OCI-LY3 (cell line): ENCODE measurements around the gene ZKSCAN4.
A peak's percentile ranks its signal among the peaks of the same experiment; 100 is the strongest.

ENCODE experiments used
- H2AFZ ChIP-seq: fragments of 200-600, 300-600 bp; shearing (Covaris generic); 2 replicates; pipeline ENCODE4 v1.6.0; 2014; ENCODE audit warnings: antibody characterized with exemption, low read depth, low read length
- H3K27ac ChIP-seq: fragments of 200-600, 300-600 bp; sonication (generic); 2 replicates; pipeline ENCODE4 v1.5.1; 2014; ENCODE audit warnings: mild to moderate bottlenecking, low read length, moderate library complexity, mixed read lengths
- H3K27me3 ChIP-seq: fragments of 200-600, 300-600 bp; sonication (generic); 2 replicates; pipeline ENCODE4 v1.6.1; 2014; ENCODE audit warnings: low read depth, low read length, mixed read lengths
- H3K36me3 ChIP-seq: fragments of 200-600, 300-600 bp; sonication (generic); replicated peaks from 2 replicates; pipeline ENCODE3; 2014; ENCODE audit warnings: low read depth, low read length, mixed read lengths
- H3K4me1 ChIP-seq: fragments of 300-600, 200-600 bp; sonication (generic); 2 replicates; pipeline ENCODE4 v1.6.1; 2014; ENCODE audit warnings: low read length, mixed read lengths
- H3K4me2 ChIP-seq: fragments of 200-600, 300-600 bp; sonication (generic); 2 replicates; pipeline ENCODE4 v1.6.1; 2014; ENCODE audit warnings: low read length, mixed read lengths
- H3K4me3 ChIP-seq: fragments of 300-600, 200-600 bp; sonication (generic); 2 replicates; pipeline ENCODE4 v1.5.1; 2014; ENCODE audit warnings: antibody characterized with exemption, mild to moderate bottlenecking, low read length, moderate library complexity
- H3K79me2 ChIP-seq: fragments of 300-600, 200-600 bp; shearing (Covaris generic); 2 replicates; pipeline ENCODE4 v1.6.1; 2014; ENCODE audit warnings: mild to moderate bottlenecking, low read length, mixed read lengths
- H3K9ac ChIP-seq: fragments of 300-600, 200-600 bp; shearing (Covaris generic); 2 replicates; pipeline ENCODE4 v1.6.0; 2014; ENCODE audit warnings: mild to moderate bottlenecking, low read length, moderate library complexity
- H3K9me3 ChIP-seq: fragments of 200-600, 300-600 bp; shearing (Covaris generic); 2 replicates; pipeline ENCODE4 v1.6.1; 2014; ENCODE audit warnings: low read length, mixed read lengths; ENCODE audit not compliant: insufficient read depth
- H4K20me1 ChIP-seq: fragments of 200-600, 300-600 bp; sonication (generic); 2 replicates; pipeline ENCODE4 v1.6.1; 2016; ENCODE audit warnings: low read length, mixed read lengths; ENCODE audit not compliant: insufficient read depth
- EZH2phosphoT487 ChIP-seq: fragments of 200-600 bp; shearing (Covaris generic); IDR thresholded peaks from 2 replicates; pipeline ENCODE4 v1.6.1; 2018; ENCODE audit warnings: antibody characterized with exemption, mixed run types, low read depth
- TF ChIP-seq, protein P1 (sequence below): fragments of 200-600, 300-600 bp; sonication (generic); IDR thresholded peaks from 2 replicates; pipeline ENCODE4 v1.5.1; 2014; ENCODE audit warnings: antibody characterized with exemption, low read length, low read depth

ZKSCAN4 gene

DNA sequence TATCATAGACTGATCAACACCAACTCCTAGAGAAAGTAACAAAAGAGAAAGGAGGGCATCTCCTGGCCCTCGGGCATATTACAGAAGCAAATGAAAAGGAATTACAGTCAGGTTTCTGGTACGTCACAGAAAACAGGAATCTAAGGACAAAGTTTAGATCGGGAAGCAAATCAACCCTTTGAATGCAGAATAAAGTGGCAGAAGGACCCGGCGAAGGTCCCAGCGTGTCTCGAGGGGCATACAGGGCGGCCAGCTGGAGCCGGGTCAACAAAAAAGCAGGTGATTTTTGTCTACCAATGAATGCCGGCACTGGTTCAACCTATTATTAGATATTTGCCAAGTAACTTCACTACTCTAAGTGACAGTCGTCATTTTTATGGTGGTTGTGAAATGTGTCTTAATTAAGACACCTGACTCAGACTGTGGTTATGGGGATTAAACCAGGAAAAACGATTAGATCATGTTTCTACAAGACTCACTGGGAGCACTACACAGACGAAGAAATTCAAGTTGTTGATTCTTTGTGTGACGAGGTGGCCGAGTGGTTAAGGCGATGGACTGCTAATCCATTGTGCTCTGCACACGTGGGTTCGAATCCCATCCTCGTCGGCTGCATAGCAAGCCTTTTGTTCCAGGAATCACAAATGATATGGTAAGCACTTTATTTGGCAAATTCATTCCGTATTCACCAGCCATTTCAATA, 39.4 kb downstream of the ZKSCAN4 start:
- Histone ChIP-seq H3K4me3 (peak overlapping the region; percentile 85), H3K4me1 (peaks cover 14% of the 10 kb centered on the region), H3K9me3 (no peaks in the 10 kb centered on the region), H3K79me2 (no peaks in the 10 kb centered on the region), H3K27ac (peak overlapping the region; percentile 49), H2AFZ (peak overlapping the region; percentile 90), H4K20me1 (no peaks in the 10 kb centered on the region), H3K36me3 (no peaks in the 10 kb centered on the region), H3K9ac (peak overlapping the region; percentile 66), H3K27me3 (no peaks in the 10 kb centered on the region), H3K4me2 (peak overlapping the region; percentile 60)
- TF ChIP-seq EZH2phosphoT487: no peak
- TF ChIP-seq, protein P1, sequence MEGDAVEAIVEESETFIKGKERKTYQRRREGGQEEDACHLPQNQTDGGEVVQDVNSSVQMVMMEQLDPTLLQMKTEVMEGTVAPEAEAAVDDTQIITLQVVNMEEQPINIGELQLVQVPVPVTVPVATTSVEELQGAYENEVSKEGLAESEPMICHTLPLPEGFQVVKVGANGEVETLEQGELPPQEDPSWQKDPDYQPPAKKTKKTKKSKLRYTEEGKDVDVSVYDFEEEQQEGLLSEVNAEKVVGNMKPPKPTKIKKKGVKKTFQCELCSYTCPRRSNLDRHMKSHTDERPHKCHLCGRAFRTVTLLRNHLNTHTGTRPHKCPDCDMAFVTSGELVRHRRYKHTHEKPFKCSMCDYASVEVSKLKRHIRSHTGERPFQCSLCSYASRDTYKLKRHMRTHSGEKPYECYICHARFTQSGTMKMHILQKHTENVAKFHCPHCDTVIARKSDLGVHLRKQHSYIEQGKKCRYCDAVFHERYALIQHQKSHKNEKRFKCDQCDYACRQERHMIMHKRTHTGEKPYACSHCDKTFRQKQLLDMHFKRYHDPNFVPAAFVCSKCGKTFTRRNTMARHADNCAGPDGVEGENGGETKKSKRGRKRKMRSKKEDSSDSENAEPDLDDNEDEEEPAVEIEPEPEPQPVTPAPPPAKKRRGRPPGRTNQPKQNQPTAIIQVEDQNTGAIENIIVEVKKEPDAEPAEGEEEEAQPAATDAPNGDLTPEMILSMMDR: peak; percentile 42

DNA sequence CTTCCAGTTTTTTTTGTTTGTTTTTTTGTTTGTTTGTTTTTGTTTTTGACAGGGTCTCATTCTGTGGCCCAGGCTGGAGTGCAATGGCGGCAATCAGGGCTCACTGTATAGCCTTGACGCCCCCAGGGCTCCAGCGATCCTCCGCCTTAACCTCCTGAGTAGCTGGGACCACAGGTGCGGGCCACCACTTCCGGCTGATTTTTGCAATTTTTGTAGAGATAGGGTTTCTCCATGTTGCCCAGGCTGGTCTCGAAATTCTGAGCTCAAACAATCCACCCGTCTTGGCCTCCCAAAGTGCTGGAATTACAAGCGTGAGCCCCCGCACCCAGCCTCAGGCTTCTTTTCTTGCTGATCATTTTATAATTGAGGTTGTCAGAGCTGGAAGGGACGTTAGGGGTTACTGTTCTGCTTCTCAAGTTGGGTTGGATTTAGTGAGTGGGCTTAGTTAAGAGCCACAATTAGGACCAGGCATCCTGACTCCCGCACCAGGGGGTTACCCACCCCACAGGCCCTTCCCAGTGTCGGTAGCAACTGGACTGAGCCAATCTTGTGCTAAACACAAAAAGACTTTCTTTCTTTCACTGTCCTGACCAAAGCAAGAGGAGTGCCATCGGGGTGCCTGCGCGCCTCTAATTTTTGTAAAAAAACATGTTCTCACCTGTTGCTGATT, 40.1 kb downstream of the ZKSCAN4 start:
- Histone ChIP-seq H3K4me1 (peaks cover 14% of the 10 kb centered on the region), H3K36me3 (no peaks in the 10 kb centered on the region), H3K27me3 (no peaks in the 10 kb centered on the region), H3K27ac (peak overlapping the region; percentile 49), H3K79me2 (no peaks in the 10 kb centered on the region), H3K9ac (peak overlapping the region; percentile 66), H2AFZ (peak overlapping the region; percentile 90), H4K20me1 (no peaks in the 10 kb centered on the region), H3K4me3 (peak overlapping the region; percentile 85), H3K9me3 (no peaks in the 10 kb centered on the region), H3K4me2 (peak overlapping the region; percentile 60)
- TF ChIP-seq, protein P1: no peak
- no peak for TF ChIP-seq EZH2phosphoT487

DNA sequence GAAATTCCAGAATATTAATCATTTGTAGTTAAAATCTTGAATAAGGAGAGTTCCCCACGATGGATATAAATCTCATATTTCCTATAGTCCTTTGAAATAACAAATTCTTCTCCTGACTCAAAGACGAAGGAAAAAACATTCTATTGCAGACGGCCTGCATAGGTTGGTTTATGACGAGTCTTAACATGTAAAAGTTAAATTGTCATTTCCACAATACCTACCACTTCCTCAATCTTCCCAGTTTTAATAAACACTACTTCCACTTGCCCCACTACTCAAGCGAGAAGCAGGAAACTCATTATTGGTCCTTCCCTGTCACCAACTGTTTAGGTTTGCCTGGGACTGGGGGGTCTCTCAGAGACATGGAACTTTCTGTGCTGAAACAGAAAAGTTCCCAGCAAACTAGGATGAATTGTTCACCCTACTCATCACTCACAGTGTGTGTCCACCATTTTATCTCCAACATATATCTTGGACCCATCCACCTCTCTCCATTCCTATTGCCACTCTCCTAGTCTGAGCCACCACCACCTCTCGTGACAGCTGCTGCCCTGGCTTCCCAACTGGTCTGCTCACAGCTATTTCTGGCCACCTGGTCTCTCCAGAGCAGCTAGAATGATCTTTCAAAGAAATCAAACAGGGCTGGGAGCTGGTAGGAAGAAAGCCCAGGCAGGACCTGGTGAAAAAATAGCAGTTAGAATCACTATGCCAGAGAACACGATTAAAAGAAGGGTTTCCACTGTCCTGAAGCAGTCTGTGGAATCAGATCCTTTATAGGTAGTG, 42.1 kb downstream of the ZKSCAN4 start:
- no peaks in the 10 kb centered on the region for H3K9me3 ChIP-seq
- H3K27ac ChIP-seq: no peak overlapping the region
- H3K4me2 ChIP-seq: no peak overlapping the region
- H3K27me3 ChIP-seq: no peaks in the 10 kb centered on the region
- no peaks in the 10 kb centered on the region for H4K20me1 ChIP-seq
- no peaks in the 10 kb centered on the region for H3K36me3 ChIP-seq
- H2AFZ ChIP-seq: no peak overlapping the region
- no peaks in the 10 kb centered on the region for H3K79me2 ChIP-seq
- H3K4me1 ChIP-seq: peaks cover 14% of the 10 kb centered on the region
- H3K4me3 ChIP-seq: no peak overlapping the region
- TF ChIP-seq, protein P1: no peak
- TF ChIP-seq EZH2phosphoT487: no peak
- H3K9ac ChIP-seq: no peak overlapping the region
